HepG2 (cell line): Measurements from ENCODE around the gene KDM4B. TPM values are rescaled to one million over a fixed set of nuclear protein-coding genes. Genes with fewer than 3 reads are reported as not detected.
"Not testable (repeated sequence)": the region's sequence is repeated elsewhere in the genome, so short reads cannot be mapped to it uniquely, and the experiment has no call there.

Experiments used
- ATAC-seq: fragments of 200-7000 bp; cut with Tn5 transposase; 3 replicates; pipeline ENCODE4 v1.9.1; 2020; ENCODE audit warnings: mild to moderate bottlenecking, moderate library complexity
- BruUV-seq: library from RNA; stranded (reverse); fragments of 400-500 nt; replicated peaks from 2 replicates; lab custom pipeline; 2021; lab: Mats Ljungman, UMichigan
- CTCF ChIA-PET: fragments of 300-600 bp; formaldehyde crosslinking; extraction: SDS; loops from one replicate; lab custom pipeline; 2021; ENCODE audit warnings: low total read pairs, inconsistent platforms, low intra/inter-chr PET ratio; lab: Yijun Ruan, JAX
- POLR2A ChIA-PET: fragments of 350-600 bp; sonication (Branson Sonifier 250); formaldehyde crosslinking; loops from one replicate; lab custom pipeline; 2020; ENCODE audit warnings: antibody characterized with exemption, inconsistent platforms; lab: Yijun Ruan, JAX
- DNase-seq: peaks from one replicate; pipeline ENCODE4 v3.0.0-alpha.2; 2015; ENCODE audit warnings: low spot score
- FAIRE-seq: peaks from 3 replicates; lab custom pipeline; 2011; peaks lifted over from hg19 to GRCh38; lab: Jason Lieb, UNC
- H2AFZ ChIP-seq: one replicate; pipeline ENCODE4 v1.6.1; 2011; ENCODE audit warnings: low read length, inconsistent platforms
- H3K27ac ChIP-seq: fragments of 300-600 bp; 3 replicates; pipeline ENCODE4 v1.8.0; 2011; ENCODE audit warnings: mixed run types, mild to moderate bottlenecking, mixed read lengths, low read length, inconsistent platforms; ENCODE audit not compliant: insufficient read depth; ENCODE audit errors: extremely low read length
- H3K27me3 ChIP-seq, 2 experiments: fragments of 200-600 bp in 1 of 2; 2 replicates in 1 of 2; 3 replicates in 1 of 2; pipeline versions ENCODE4 v1.6.0 to v1.8.0; 2011; ENCODE audit warnings: low read length in 2 of 2, mild to moderate bottlenecking in 2 of 2, moderate library complexity in 2 of 2, inconsistent platforms in 1 of 2; ENCODE audit not compliant: insufficient read depth in 2 of 2, control insufficient read depth in 1 of 2
- H3K36me3 ChIP-seq, 2 experiments: fragments of 200-600 bp in 1 of 2; replicated peaks in 1 of 2; 2 replicates in 1 of 2; 3 replicates in 1 of 2; pipeline versions ENCODE4 v1.5.1 to v1.8.0; 2011; ENCODE audit warnings: low read length in 2 of 2, inconsistent platforms in 1 of 2; ENCODE audit not compliant: insufficient read depth in 2 of 2, control insufficient read depth in 1 of 2
- H3K4me1 ChIP-seq: 2 replicates; pipeline ENCODE4 v1.5.1; 2012; ENCODE audit warnings: low read length, inconsistent platforms; ENCODE audit not compliant: insufficient read depth
- H3K4me2 ChIP-seq: 2 replicates; pipeline ENCODE4 v1.6.0; 2011; ENCODE audit warnings: low read depth, low read length, inconsistent platforms
- H3K4me3 ChIP-seq, 3 experiments: fragments of 200-600 bp in 1 of 3; sonication (generic), shearing (Covaris generic) in 1 of 3; replicated peaks in 1 of 3; 2 replicates each; pipeline ENCODE4 v1.5.1; 2011 to 2016; ENCODE audit warnings: low read length in 3 of 3, inconsistent platforms in 2 of 3, low read depth in 2 of 3, mild to moderate bottlenecking in 2 of 3, control low read depth in 1 of 3, mixed read lengths in 1 of 3; ENCODE audit not compliant: insufficient read depth in 1 of 3
- H3K79me2 ChIP-seq: one replicate; pipeline ENCODE4 v1.6.1; 2011; ENCODE audit warnings: low read length, inconsistent platforms; ENCODE audit not compliant: insufficient read depth
- H3K9ac ChIP-seq: 2 replicates; pipeline ENCODE4 v1.6.0; 2011; ENCODE audit warnings: mild to moderate bottlenecking, low read depth, low read length, inconsistent platforms; ENCODE audit not compliant: insufficient read depth
- H3K9me3 ChIP-seq: 2 replicates; pipeline ENCODE4 v1.5.1; 2012; ENCODE audit warnings: mild to moderate bottlenecking, low read length
- H4K20me1 ChIP-seq: 2 replicates; pipeline ENCODE4 v1.6.0; 2011; ENCODE audit warnings: inconsistent platforms, mild to moderate bottlenecking, low read length, moderate library complexity; ENCODE audit not compliant: insufficient read depth
- AHR ChIP-seq: IDR thresholded peaks from 2 replicates; pipeline ENCODE4 v1.6.1; 2018; ENCODE audit warnings: missing genetic modification reagents, missing compliant biosample characterization
- BRCA1 ChIP-seq: sonication (generic); formaldehyde crosslinking; IDR thresholded peaks from 2 replicates; pipeline ENCODE4 v1.4.0; 2020; ENCODE audit warnings: missing genetic modification reagents
- DMAP1 ChIP-seq: IDR thresholded peaks from 2 replicates; pipeline ENCODE4 v1.6.1; 2016
- ZBTB3 ChIP-seq: sonication (generic); formaldehyde crosslinking; IDR thresholded peaks from 2 replicates; pipeline ENCODE4 v1.4.0; 2020; ENCODE audit warnings: low read depth, mild to moderate bottlenecking, moderate library complexity, missing genetic modification reagents, borderline replicate concordance
- ZBTB42 ChIP-seq: sonication (generic); formaldehyde crosslinking; IDR thresholded peaks from 2 replicates; pipeline ENCODE4 v1.5.0; 2020; ENCODE audit warnings: mild to moderate bottlenecking, missing genetic modification reagents
- ZKSCAN8 ChIP-seq: IDR thresholded peaks from 2 replicates; pipeline ENCODE4 v1.6.1; 2016; ENCODE audit warnings: borderline replicate concordance, missing genetic modification reagents, missing compliant biosample characterization
- ZNF354B ChIP-seq: sonication (generic); formaldehyde crosslinking; IDR thresholded peaks from 2 replicates; pipeline ENCODE4 v1.8.0; 2022; ENCODE audit warnings: mild to moderate bottlenecking, missing genetic modification reagents
- WGBS: methylation state at CpG from one replicate; pipeline ENCODE4 v1.1.6; 2017; ENCODE audit warnings: low lambda C conversion rate; 5-methylcytosine and 5-hydroxymethylcytosine counted together
- in situ Hi-C: cut with HindIII; loops from 2 replicates; pipeline ENCODE4 v1.10.0; 2017; ENCODE audit warnings: low pct_unique_long_range_greater_than_20kb; ENCODE audit not compliant: extremely low pct_ligation_motif_present
- intact Hi-C: fragments of 100-400 bp; cut with micrococcal nuclease; formaldehyde crosslinking; loops from one replicate; pipeline ENCODE4 v1.10.0; 2022; ENCODE audit not compliant: unreplicated experiment
- polyA plus RNA-seq, 8 experiments: library from polyadenylated mRNA; depleted of rRNA in 3 of 8; stranded (reverse) in 7 of 8; unstranded in 1 of 8; fragments of >200 nt; fragmentation: Illumina TruSeq in 4 of 8; extraction: Trizol in 4 of 8; gene quantifications; 2 replicates each; pipeline versions ENCODE4 v1.2.1 to v1.2.3, GENCODE V29; 2011 to 2016; ENCODE audit warnings: low read depth in 4 of 8, missing spikeins in 1 of 8, mixed read lengths in 1 of 8; ENCODE audit not compliant: insufficient read depth in 1 of 8
- total RNA-seq, 5 experiments: library from RNA; depleted of rRNA; stranded (reverse); fragments of >200 nt; fragmentation: Illumina TruSeq; extraction: Trizol; gene quantifications; 2 replicates each; pipeline ENCODE4 v1.2.3, GENCODE V29; 2016; ENCODE audit warnings: low read depth in 1 of 5
- TF ChIP-seq, protein P1 (sequence below): sonication (generic); formaldehyde crosslinking; conservative IDR thresholded peaks from 2 replicates; pipeline ENCODE4 v1.4.0; 2020; ENCODE audit warnings: missing genetic modification reagents

The KDM4B gene
- total and polyA plus RNA-seq, 2 of the 13 experiments (the other 11 are each of a cell fraction or from before 2014, with no cell fraction given): 4.9 to 14.6 TPM

DNA sequence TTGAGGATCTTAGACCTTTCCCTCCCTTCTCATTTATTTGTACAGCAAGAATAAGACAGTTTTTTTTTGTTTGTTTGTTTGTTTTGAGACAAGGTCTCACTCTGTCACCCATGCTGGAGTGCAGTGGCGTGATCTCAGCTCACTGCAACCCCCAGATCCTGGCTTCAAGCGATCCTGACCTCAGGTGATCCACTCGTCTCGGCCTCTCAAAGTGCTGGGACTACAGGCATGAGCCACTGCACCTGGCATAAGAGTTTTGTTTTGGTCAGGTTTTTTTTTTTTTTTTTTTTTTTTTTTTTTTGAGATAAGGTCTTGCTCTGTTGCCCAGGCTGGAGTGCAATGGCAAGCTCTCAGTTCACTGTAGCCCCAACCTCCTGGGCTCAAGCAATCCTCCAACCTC is 30.5 kb upstream of the KDM4B start:
- BruUV-seq, H4K20me1 ChIP-seq, H3K4me3 ChIP-seq, CTCF ChIA-PET, H3K4me1 ChIP-seq, DNase-seq, H3K27me3 ChIP-seq, H3K27ac ChIP-seq, POLR2A ChIA-PET, ATAC-seq, H3K9ac ChIP-seq, H3K79me2 ChIP-seq, FAIRE-seq, H3K4me2 ChIP-seq, H2AFZ ChIP-seq, H3K9me3 ChIP-seq, intact Hi-C loops, in situ Hi-C loops: not testable (repeated sequence)
- 96% methylated on average over 4 of the region's 4 CpGs for WGBS
- H3K36me3 ChIP-seq: peaks cover 9 to 53% of the 10 kb centered on the region in 2 experiments; a peak in 4 of 5 replicates

DNA sequence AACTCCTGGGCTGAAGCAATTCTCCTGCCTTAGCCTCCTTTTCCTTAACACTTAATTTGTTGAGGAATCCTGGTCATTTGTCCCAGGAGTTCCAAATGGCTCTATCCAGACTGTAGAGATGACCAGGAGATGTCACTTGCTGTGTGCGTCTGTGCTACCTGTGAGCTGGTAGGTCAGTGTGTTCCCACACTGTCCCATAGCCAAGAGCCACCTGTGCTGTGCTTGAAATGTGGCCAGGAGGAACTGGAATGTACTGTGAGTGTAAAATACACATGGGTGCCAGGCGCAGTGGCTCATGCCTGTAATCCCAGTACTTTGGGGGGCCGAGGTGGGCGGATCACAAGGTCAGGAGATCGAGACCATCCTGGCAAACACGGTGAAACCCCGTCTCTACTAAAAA is 29.4 kb upstream of the KDM4B start:
- in situ Hi-C loops: no loop called here
- H3K4me3 ChIP-seq: no peak overlapping the region
- H3K36me3 ChIP-seq: peaks cover 9 to 53% of the 10 kb centered on the region in 2 experiments
- no peaks in the 10 kb centered on the region for H3K9me3 ChIP-seq
- no peak overlapping the region for H3K27ac ChIP-seq
- intact Hi-C loops: no loop called here
- ChIA-PET POLR2A (no interaction called here), CTCF (no interaction called here)
- ATAC-seq: no peak
- H4K20me1 ChIP-seq: no peaks in the 10 kb centered on the region
- WGBS: 99% methylated on average over 7 of the region's 7 CpGs
- BruUV-seq: no TSS peak
- no peak overlapping the region for H3K4me2 ChIP-seq
- H3K9ac ChIP-seq: no peak overlapping the region
- no peak for DNase-seq
- no peak overlapping the region for H2AFZ ChIP-seq
- H3K27me3 ChIP-seq: no peaks in the 10 kb centered on the region
- no peak for FAIRE-seq
- H3K79me2 ChIP-seq: no peaks in the 10 kb centered on the region
- TF ChIP-seq AHR (no peak), BRCA1 (CRISPR knock-in tag) (no peak), ZBTB3 (no peak), DMAP1 (CRISPR knock-in tag) (no peak), ZKSCAN8 (CRISPR knock-in tag) (no peak), ZBTB42 (CRISPR knock-in tag) (no peak), ZNF354B (CRISPR knock-in tag) (no peak)
- TF ChIP-seq, protein P1, sequence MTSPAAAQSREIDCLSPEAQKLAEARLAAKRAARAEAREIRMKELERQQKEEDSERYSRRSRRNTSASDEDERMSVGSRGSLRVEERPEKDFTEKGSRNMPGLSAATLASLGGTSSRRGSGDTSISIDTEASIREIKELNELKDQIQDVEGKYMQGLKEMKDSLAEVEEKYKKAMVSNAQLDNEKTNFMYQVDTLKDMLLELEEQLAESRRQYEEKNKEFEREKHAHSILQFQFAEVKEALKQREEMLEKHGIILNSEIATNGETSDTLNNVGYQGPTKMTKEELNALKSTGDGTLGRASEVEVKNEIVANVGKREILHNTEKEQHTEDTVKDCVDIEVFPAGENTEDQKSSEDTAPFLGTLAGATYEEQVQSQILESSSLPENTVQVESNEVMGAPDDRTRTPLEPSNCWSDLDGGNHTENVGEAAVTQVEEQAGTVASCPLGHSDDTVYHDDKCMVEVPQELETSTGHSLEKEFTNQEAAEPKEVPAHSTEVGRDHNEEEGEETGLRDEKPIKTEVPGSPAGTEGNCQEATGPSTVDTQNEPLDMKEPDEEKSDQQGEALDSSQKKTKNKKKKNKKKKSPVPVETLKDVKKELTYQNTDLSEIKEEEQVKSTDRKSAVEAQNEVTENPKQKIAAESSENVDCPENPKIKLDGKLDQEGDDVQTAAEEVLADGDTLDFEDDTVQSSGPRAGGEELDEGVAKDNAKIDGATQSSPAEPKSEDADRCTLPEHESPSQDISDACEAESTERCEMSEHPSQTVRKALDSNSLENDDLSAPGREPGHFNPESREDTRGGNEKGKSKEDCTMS (CRISPR knock-in tag): no peak
- no peaks in the 10 kb centered on the region for H3K4me1 ChIP-seq

DNA sequence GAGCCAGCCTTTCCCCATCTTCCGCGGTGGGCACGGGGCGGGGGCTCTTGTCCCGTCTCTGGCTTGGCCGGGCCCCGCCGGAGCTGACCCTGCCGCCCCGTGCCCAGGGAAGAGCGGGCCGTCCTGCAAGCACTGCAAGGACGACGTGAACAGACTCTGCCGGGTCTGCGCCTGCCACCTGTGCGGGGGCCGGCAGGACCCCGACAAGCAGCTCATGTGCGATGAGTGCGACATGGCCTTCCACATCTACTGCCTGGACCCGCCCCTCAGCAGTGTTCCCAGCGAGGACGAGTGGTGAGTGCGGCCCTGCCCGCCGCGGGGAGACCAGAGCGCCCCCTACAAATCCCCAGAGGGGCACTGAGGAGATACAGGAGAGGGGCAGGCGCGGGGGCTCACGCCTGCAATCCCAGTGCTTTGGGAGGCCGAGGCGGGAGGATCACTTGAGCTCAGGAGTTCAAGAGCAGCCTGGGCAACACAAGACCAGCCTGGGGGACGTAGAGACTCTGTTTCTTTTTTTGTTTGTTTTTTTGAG is 27.2 kb upstream of the KDM4B start:
- H3K9ac ChIP-seq, H3K4me1 ChIP-seq, DNase-seq, H4K20me1 ChIP-seq, H2AFZ ChIP-seq, H3K27ac ChIP-seq, H3K4me3 ChIP-seq, H3K27me3 ChIP-seq, H3K79me2 ChIP-seq, FAIRE-seq, in situ Hi-C loops, ATAC-seq, H3K9me3 ChIP-seq, POLR2A ChIA-PET, intact Hi-C loops, BruUV-seq, H3K4me2 ChIP-seq: not testable (repeated sequence)
- 98% methylated on average over 29 of the region's 35 CpGs for WGBS
- peaks cover 8 to 53% of the 10 kb centered on the region in 2 experiments for H3K36me3 ChIP-seq
- CTCF ChIA-PET: interaction anchor here (1.2 kb wide), 1 partner anchor 90 kb away, joined by 3 read pairs; no protein-coding TSS in a partner anchor
